Anterior cingulate cortex (tissue), 58 donors: ENCODE results near the gene CTBP1.

Experiments used
- DNase-seq, 58 donors: peaks; one replicate each; lab custom pipeline; 2025; lab: John Stamatoyannopoulos, UW

The CTBP1 gene

GRCh38 chr4:1168191-1169101 lies 80.5 kb downstream of the CTBP1 start:
- no peak for DNase-seq

GRCh38 chr4:1167244-1167949 lies 81.5 kb downstream of the CTBP1 start:
- DNase-seq: peak in 53 of 58 donors; percentile 17 to 75 (median 50)

- no peak for DNase-seq
These were observed 82.3 kb downstream of the CTBP1 start for GRCh38 chr4:1166509-1167243.

- DNase-seq: no peak
These were observed 83.9 kb downstream of the CTBP1 start for GRCh38 chr4:1164956-1165545.

GRCh38 chr4:1164444-1164843 lies 84.5 kb downstream of the CTBP1 start:
- DNase-seq: no peak

GRCh38 chr4:1164040-1164439 lies 84.9 kb downstream of the CTBP1 start:
- no peak for DNase-seq
